ENCODE results near the gene PCDHA1.
A peak's percentile ranks its signal among the peaks of the same experiment; 100 is the strongest.

Gene PCDHA1

DNA sequence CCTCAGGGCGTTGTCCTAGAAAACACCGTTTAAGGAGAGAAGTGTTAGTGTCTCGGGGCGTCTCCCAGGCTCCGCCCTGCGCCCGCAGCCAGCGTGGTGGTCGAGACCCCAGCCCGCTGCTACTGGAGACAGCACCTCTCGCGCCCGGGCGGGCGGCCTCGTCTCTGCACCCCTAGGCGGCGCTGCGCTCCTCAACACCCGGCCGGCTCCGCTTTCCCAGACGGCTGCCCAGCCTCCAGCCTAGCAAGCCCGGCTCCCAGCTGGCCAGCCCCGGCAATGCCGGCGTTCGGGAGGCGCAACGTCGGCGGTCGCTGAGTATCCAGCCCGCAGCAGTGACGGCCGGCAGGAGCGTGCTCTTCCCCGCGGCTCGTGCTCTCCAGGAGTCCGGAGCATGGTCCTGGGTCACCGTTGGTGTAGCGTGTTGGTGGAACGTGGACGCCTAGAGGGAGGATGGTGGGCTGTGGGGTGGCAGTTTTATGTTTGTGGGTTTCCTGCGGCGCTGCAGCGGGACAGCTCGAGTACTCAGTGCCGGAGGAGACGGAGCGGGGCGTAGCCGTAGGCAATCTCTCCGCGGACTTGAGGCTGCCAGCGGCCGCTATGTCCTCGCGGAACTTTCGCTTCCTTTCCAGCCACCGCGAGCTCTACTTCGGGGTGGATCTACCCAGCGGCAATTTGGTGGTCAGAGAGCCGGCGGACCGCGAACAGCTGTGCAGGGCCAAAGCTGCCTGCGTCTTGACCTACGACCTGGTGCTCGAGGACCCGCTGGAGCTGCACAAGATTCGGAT lies 140.7 kb downstream of the PCDHA1 start (continued):
- TF ChIP-seq ZSCAN16 (tag by site-specific recombination; IDR thresholded peaks at IDR 0.05) (no peak), HOXD13 (CRISPR knock-in tag; IDR thresholded peaks at IDR 0.05; ENCODE audit: borderline replicate concordance) (no peak), ZNF132 (tag by site-specific recombination; IDR thresholded peaks at IDR 0.05; ENCODE audit: borderline replicate concordance) (no peak), ZNF707 (tag by site-specific recombination; IDR thresholded peaks at IDR 0.05) (no peak), ZNF654 (tag by site-specific recombination; IDR thresholded peaks at IDR 0.05; ENCODE audit: low read depth) (peak; percentile 4; the same call in 1 of the 2 replicates), ZNF521 (tag by site-specific recombination; IDR thresholded peaks at IDR 0.05) (no peak), KLF16 (tag by site-specific recombination; IDR thresholded peaks at IDR 0.05) (no peak), ZNF621 (tag by site-specific recombination; IDR thresholded peaks at IDR 0.05) (no peak), ZNF544 (tag by site-specific recombination; IDR thresholded peaks at IDR 0.05) (no peak), ZNF391 (tag by site-specific recombination; IDR thresholded peaks at IDR 0.05; ENCODE audit: borderline replicate concordance, low read depth) (no peak), ZNF560 (tag by site-specific recombination; IDR thresholded peaks at IDR 0.05; ENCODE audit: borderline replicate concordance) (no peak), ZNF211 (tag by site-specific recombination; IDR thresholded peaks at IDR 0.05; ENCODE audit: low read depth) (no peak), ZNF548 (tag by site-specific recombination; IDR thresholded peaks at IDR 0.05) (no peak; the same call in 1 of the 2 replicates), ZSCAN30 (tag by site-specific recombination; IDR thresholded peaks at IDR 0.05) (no peak), ZNF561 (tag by site-specific recombination; IDR thresholded peaks at IDR 0.05; ENCODE audit: borderline replicate concordance) (no peak; the same call in 1 of the 2 replicates), ZNF354C (tag by site-specific recombination; IDR thresholded peaks at IDR 0.05; ENCODE audit: borderline replicate concordance, low read depth) (no peak), HOXA7 (CRISPR knock-in tag; IDR thresholded peaks at IDR 0.05; ENCODE audit: borderline replicate concordance) (no peak), ZNF791 (tag by site-specific recombination; IDR thresholded peaks at IDR 0.05) (no peak), ZNF585B (tag by site-specific recombination; IDR thresholded peaks at IDR 0.05) (no peak), ZNF530 (tag by site-specific recombination; IDR thresholded peaks at IDR 0.05; ENCODE audit: low read depth) (no peak), ZNF843 (tag by site-specific recombination; IDR thresholded peaks at IDR 0.05) (no peak), SETDB1 (IDR thresholded peaks at IDR 0.05; ENCODE audit: insufficient read length, low read length) (no peak), SP3 (tag by site-specific recombination; IDR thresholded peaks at IDR 0.05) (no peak), ZNF629 (tag by site-specific recombination; IDR thresholded peaks at IDR 0.05) (peak; percentile 19; the same call in 1 of the 2 replicates), ZNF837 (tag by site-specific recombination; IDR thresholded peaks at IDR 0.05) (no peak), ZNF777 (tag by site-specific recombination; IDR thresholded peaks at IDR 0.05; ENCODE audit: borderline replicate concordance) (peak; percentile 69; the same call in 1 of the 2 replicates), ZIC2 (tag by site-specific recombination; IDR thresholded peaks at IDR 0.05) (peak; percentile 97), ZBTB48 (tag by site-specific recombination; IDR thresholded peaks at IDR 0.05) (no peak)
- TF ChIP-seq, protein P1, sequence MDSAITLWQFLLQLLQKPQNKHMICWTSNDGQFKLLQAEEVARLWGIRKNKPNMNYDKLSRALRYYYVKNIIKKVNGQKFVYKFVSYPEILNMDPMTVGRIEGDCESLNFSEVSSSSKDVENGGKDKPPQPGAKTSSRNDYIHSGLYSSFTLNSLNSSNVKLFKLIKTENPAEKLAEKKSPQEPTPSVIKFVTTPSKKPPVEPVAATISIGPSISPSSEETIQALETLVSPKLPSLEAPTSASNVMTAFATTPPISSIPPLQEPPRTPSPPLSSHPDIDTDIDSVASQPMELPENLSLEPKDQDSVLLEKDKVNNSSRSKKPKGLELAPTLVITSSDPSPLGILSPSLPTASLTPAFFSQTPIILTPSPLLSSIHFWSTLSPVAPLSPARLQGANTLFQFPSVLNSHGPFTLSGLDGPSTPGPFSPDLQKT (IDR thresholded peaks at IDR 0.05; ENCODE audit: borderline replicate concordance, low read depth, low read length): no peak
- TF ChIP-seq, protein P2, sequence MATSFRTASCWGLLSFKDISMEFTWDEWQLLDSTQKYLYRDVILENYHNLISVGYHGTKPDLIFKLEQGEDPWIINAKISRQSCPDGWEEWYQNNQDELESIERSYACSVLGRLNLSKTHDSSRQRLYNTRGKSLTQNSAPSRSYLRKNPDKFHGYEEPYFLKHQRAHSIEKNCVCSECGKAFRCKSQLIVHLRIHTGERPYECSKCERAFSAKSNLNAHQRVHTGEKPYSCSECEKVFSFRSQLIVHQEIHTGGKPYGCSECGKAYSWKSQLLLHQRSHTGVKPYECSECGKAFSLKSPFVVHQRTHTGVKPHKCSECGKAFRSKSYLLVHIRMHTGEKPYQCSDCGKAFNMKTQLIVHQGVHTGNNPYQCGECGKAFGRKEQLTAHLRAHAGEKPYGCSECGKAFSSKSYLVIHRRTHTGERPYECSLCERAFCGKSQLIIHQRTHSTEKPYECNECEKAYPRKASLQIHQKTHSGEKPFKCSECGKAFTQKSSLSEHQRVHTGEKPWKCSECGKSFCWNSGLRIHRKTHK (tag by site-specific recombination; IDR thresholded peaks at IDR 0.05): no peak
- TF ChIP-seq, protein P3, sequence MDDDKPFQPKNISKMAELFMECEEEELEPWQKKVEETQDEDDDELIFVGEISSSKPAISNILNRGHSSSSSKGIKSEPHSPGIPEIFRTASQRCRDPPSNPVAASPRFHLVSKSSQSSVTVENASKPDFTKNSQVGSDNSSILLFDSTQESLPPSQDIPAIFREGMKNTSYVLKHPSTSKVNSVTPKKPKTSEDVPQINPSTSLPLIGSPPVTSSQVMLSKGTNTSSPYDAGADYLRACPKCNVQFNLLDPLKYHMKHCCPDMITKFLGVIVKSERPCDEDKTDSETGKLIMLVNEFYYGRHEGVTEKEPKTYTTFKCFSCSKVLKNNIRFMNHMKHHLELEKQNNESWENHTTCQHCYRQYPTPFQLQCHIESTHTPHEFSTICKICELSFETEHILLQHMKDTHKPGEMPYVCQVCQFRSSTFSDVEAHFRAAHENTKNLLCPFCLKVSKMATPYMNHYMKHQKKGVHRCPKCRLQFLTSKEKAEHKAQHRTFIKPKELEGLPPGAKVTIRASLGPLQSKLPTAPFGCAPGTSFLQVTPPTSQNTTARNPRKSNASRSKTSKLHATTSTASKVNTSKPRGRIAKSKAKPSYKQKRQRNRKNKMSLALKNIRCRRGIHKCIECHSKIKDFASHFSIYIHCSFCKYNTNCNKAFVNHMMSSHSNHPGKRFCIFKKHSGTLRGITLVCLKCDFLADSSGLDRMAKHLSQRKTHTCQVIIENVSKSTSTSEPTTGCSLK (tag by site-specific recombination; IDR thresholded peaks at IDR 0.05): no peak
- TF ChIP-seq, protein P4, sequence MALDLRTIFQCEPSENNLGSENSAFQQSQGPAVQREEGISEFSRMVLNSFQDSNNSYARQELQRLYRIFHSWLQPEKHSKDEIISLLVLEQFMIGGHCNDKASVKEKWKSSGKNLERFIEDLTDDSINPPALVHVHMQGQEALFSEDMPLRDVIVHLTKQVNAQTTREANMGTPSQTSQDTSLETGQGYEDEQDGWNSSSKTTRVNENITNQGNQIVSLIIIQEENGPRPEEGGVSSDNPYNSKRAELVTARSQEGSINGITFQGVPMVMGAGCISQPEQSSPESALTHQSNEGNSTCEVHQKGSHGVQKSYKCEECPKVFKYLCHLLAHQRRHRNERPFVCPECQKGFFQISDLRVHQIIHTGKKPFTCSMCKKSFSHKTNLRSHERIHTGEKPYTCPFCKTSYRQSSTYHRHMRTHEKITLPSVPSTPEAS (tag by site-specific recombination; IDR thresholded peaks at IDR 0.05): no peak
- TF ChIP-seq, protein P5, sequence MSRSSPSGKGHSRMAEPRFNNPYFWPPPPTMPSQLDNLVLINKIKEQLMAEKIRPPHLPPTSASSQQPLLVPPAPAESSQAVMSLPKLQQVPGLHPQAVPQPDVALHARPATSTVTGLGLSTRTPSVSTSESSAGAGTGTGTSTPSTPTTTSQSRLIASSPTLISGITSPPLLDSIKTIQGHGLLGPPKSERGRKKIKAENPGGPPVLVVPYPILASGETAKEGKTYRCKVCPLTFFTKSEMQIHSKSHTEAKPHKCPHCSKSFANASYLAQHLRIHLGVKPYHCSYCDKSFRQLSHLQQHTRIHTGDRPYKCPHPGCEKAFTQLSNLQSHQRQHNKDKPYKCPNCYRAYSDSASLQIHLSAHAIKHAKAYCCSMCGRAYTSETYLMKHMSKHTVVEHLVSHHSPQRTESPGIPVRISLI (tag by site-specific recombination; IDR thresholded peaks at IDR 0.05): no peak
